ENCODE measurements around the gene MMAA.
A peak's percentile ranks its signal among the peaks of the same experiment; 100 is the strongest.
"Not testable (repeated sequence)": the region's sequence is repeated elsewhere in the genome, so short reads cannot be mapped to it uniquely, and the experiment has no call there.

Gene MMAA

GRCh38 chr4:145618932-145619638, at the start of gene MMAA:
MMAA (plus strand) TSS chr4:145619385; CDS start chr4:145639140, 19,755 bp downstream.
- DNase-seq (ENCODE audit: low read depth in 4 of 4, low spot score in 1 of 4) = peak; percentile 93 to 96 (median 94)

- not testable (repeated sequence) for DNase-seq (ENCODE audit: low read depth in 4 of 4, low spot score in 1 of 4)
Measured at GRCh38 chr4:145574546-145574945, 44.6 kb upstream of the MMAA start.

- no peak for DNase-seq (ENCODE audit: low read depth in 4 of 4, low spot score in 1 of 4)
Measured at GRCh38 chr4:145580906-145581305, 38.3 kb upstream of the MMAA start.

DNA sequence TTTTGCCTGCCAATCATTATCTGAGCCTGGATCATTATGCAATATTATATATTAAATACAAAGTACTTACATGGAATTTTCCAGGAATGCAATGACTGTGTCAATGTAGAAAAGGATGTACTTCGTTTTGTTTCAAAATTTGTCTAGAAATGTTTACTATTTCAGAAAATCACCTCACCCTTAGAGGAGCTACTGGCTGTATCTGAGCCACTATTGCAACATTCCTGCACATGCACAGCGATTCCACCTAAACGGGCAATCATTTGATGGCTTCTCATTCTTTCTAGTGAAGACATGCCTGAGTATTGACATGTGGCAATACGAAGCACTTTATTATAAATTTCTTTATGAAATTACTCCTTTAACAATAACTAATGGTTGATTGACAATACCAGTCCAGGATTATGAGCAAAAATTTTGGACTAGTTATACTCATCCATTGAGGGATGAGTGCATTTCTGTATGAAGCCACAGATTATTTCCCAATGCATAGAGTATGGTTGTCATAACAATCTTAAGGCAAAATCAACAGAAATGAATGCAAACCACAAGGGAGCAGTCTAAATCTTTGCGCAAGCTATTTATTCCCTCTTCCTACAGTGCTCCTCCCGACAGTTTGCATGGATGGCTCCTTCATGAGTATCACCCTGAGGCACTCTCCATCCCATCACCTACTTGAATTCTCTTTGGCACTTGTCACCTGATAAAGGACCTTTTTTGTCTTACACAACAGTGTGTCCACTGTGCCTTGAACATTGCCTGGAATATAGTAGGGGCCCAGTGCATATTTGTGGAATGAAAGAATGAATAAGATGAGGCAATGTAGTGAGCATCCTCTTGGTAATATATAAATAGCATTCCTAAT, 35.8 kb upstream of the MMAA start:
- no peak for DNase-seq (ENCODE audit: low read depth in 4 of 4, low spot score in 1 of 4)

DNA sequence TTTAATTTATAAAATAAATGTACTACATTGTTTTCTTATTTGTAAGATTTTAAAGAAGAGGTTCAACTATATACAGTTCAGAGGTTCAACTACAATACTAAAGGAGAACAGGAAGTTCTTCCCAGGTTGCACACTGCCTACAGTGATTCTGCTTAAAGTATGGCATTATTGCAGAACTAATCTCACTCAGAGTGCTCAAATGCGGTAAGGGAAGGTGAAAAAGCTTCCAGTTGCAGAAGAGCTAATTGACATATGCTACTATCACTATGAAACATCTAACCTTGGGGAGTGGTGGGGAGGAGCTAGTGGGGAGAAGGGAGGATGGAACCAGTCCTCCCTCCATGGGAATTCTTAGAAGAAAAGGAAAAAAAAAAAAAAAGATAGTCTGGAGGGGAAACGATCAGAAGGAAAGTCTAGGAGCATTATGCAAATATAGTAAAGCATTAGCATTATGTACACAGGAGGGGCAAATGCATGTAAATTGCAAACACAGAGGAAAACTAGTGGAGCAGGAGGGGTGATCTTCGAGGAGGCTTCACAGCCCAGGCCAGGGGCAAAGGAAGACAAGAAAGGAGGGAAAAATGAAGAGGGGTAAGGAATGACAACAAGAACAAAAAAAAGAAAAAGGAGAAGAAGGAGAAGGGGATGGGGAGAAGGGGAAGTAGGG, 32.0 kb upstream of the MMAA start:
- no peak for DNase-seq (ENCODE audit: low read depth in 4 of 4, low spot score in 1 of 4)

GRCh38 chr4:145589381-145589780, 29.8 kb upstream of the MMAA start:
- not testable (repeated sequence) for DNase-seq (ENCODE audit: low read depth in 4 of 4, low spot score in 1 of 4)

GRCh38 chr4:145589916-145590702, 29.1 kb upstream of the MMAA start:
- DNase-seq (ENCODE audit: low read depth in 4 of 4, low spot score in 1 of 4) = no peak

GRCh38 chr4:145602129-145602760, 16.9 kb upstream of the MMAA start:
- no peak for DNase-seq (ENCODE audit: low read depth in 4 of 4, low spot score in 1 of 4)

- no peak for DNase-seq (ENCODE audit: low read depth in 4 of 4, low spot score in 1 of 4)
Measured at GRCh38 chr4:145605941-145606340, 13.2 kb upstream of the MMAA start.

DNA sequence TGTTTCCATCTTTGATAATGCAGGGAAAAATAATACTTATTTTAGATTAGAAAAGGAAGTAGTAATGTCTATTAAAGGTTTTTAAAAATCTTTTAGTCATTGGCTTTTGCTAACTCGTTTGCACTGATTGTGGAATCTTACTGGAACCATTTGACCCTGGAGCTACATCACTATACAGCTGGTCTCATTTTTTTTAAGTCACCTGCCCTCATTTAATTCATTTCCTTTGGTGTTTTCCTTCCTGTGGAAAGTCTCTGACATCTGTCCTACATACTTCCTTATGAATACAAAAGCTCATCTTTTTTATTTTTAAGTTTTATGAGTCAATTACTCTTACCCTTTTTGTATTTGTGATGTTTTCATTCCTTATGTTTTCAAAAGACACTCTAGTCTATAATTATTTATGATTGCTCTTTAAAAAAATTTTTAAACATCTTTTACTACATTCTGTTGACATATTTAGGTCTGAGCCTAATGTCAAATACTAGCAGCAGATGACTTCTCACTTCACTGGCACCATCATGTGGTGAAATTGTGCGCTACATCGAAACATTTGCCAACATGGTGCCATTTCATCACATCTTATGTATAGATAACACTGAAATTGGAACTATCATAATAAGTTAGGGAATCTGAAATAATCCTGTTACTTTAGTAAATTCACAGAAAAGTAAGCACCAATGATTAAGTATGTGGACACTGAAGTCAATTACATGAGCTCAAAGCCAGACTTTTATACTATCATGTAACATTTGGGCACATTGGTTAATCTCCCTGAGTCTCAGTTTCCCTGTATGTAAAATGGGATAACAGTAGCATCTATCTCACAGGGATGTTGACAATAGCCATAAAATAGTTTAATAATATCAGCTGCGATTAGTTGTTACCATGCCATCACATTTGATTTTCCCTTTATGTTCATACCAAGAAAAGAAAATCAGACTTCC, 9.4 kb upstream of the MMAA start:
- DNase-seq (ENCODE audit: low read depth in 4 of 4, low spot score in 1 of 4) = peak; percentile 29 to 54 (median 50)

GRCh38 chr4:145613566-145614232, 5.5 kb upstream of the MMAA start:
- no peak for DNase-seq (ENCODE audit: low read depth in 4 of 4, low spot score in 1 of 4)

DNA sequence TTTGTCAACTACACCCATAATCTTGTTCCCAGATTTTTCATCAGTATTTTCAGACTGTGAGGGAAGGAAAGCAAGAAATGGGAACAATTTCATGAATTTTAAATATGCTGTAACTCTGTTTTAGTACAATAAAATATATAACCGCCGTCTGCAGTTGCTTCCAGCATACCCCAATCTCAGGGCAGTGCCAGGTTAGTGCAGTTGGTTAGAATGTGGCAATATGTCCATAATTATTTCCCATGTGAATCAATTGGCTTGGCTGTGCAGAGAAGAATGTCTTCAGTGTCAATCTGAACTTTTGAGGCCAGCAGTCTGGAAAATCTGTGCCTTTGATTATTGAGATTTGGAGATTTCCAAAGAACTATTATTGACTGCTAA, 5.0 kb upstream of the MMAA start:
- no peak for DNase-seq (ENCODE audit: low read depth in 4 of 4, low spot score in 1 of 4)

GRCh38 chr4:145618210-145618931, 814 bp upstream of the MMAA start:
- peak in 2 of 4 experiments; percentile 7 to 10 for DNase-seq (ENCODE audit: low read depth in 4 of 4, low spot score in 1 of 4)

DNA sequence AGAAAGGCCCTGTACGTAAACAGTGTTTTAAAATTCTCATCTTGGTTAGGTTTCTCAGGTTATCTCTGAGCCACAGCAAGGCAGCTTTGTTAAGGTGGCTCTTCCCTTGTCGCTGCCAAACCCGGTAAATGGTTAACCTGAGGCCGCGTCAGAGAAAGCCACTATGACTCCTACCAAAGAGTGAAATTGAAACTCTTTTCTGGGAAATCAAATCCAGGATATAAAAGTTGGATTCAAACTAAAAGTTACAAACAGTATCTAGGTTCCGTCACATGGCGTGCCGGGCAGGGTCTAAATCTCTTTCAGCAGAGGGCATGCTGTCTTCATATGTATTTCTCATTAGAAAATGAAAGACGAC, 433 bp downstream of the MMAA start:
- DNase-seq (ENCODE audit: low read depth in 4 of 4, low spot score in 1 of 4) = peak in 2 of 4 experiments; percentile 35 to 42

GRCh38 chr4:145622067-145622466, 2.9 kb downstream of the MMAA start:
- not testable (repeated sequence) for DNase-seq (ENCODE audit: low read depth in 4 of 4, low spot score in 1 of 4)

- DNase-seq (ENCODE audit: low read depth in 4 of 4, low spot score in 1 of 4) = no peak
Measured at GRCh38 chr4:145623831-145624230, 4.6 kb downstream of the MMAA start.

DNA sequence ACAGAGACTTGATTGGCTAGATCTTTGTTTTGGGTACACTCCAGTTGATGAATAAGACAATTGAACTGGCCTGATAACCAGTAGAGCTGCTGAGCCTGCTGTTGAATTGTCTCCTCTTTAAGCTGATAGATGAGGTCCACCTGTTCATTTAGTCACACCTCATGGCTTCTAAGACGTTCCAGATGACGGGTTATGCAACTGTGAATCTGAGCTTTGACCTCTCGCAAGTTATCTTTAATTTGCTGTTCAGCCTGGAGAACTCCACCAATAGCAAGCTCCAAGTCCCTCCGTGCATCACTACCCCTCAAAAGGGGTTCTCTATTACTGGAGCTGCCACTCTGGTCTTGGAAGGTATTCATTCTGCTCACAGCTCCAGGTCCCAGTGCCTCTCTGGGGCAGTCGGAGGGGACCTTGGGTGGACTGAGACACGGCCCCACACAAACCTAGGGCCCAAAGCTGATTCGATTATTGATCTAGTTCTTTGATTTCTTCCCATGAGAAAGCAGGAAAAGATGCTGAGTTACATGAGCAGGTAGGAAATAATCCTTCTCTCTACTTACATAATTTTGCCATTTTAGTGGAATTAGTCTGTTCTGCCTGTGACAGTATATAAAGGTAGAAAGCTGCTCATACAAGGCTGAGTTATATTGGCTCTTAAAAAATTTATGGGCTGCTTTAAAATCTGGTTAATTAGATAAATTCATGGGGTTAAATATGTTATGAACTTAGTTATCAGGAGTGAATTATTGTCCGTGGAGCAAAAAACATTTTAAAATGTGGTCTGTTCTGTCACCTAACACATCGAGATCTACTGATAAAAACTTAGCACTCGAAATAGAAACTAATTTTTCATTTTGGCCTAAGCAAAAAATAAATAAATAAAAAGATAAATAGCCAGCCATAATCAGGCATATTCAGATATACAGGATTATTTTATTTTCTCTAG, 6.8 kb downstream of the MMAA start:
- DNase-seq (ENCODE audit: low read depth in 4 of 4, low spot score in 1 of 4) = no peak

All from stimulated activated CD4-positive, alpha-beta T cell treated with anti-CD3 and anti-CD28 coated beads, Interleukin-1b, Interleukin-23, amount 100 ng/mL, for 24 hours (primary cell).